T-helper 1 cell (primary cell): Measurements from ENCODE around the gene UGT2B10.
"Not testable (repeated sequence)": the region's sequence is repeated elsewhere in the genome, so short reads cannot be mapped to it uniquely, and the experiment has no call there.

Experiments used
- DNase-seq, 5 donors: peaks; one replicate each; pipeline ENCODE4 v3.0.0-alpha.2; 2012 to 2020
- total RNA-seq, 4 donors: gene quantifications; one replicate each; lab custom pipeline; 2026; lab: John Stamatoyannopoulos, UW

The UGT2B10 gene
- 0 reads per million in 4 donors for total RNA-seq

DNA sequence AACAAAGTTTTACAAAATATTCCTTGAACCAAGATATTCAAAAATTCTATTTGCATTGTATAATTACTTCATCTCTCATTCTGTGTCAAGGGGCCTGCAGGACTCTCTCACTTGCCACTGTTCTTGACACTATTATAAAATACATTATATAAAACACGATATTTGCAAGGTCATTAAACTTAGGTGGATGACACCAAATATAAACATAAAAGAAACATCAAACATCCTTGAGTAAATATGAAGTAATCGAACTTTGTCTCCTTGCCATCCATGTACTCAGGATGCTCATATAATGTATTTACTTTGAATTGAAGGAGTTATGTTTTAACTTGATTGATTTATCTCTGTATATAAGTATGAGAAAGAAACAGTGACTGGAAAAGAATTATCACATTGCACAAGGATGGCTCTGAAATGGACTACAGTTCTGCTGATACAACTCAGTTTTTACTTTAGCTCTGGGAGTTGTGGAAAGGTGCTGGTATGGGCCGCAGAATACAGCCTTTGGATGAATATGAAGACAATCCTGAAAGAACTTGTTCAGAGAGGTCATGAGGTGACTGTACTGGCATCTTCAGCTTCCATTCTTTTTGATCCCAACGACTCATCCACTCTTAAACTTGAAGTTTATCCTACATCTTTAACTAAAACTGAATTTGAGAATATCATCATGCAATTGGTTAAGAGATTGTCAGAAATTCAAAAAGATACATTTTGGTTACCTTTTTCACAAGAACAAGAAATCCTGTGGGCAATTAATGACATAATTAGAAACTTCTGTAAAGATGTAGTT, at the start of gene UGT2B10:
Gene UGT2B10, plus strand, starts transcription at position 378 of the 793 bp plus-strand sequence. Its CDS starts 26 bp downstream, at position 404.
- not testable (repeated sequence) for DNase-seq

DNA sequence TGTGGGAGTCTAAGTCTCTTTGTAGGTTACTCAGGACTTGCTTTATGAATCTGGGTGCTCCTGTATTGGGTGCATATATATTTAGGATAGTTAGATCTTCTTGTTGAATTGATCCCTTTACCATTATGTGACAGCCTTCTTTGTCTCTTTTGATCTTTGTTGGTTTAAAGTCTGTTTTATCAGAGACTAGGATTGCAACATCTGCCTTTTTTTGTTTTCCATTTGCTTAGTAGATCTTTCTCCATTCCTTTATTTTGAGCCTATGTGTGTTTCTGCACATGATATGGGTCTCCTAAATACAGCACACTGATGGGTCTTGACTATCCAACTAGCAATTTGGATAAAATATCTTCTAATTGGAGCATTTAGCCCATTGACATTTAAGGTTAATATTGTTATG, 44.0 kb upstream of the UGT2B10 start:
- not testable (repeated sequence) for DNase-seq

DNA sequence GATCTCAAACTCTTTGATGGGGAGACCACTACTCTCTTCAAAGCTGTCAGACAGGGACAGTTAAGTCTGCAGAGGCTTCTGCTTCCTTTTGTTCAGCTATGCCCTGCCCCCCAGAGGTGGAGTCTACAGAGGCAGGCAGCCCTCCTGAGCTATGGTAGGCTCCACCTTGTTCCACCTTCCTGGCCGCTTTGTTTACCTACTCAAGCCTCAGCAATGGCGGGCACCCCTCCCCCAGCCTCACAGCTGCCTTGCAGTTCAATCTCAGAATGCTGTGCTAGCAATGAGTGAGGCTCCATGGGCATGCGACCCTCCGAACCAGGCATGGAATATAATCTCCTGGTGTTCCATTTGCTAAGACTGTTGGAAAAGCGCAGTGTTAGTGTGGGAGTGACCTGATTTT, 42.1 kb upstream of the UGT2B10 start:
- no peak for DNase-seq

DNA sequence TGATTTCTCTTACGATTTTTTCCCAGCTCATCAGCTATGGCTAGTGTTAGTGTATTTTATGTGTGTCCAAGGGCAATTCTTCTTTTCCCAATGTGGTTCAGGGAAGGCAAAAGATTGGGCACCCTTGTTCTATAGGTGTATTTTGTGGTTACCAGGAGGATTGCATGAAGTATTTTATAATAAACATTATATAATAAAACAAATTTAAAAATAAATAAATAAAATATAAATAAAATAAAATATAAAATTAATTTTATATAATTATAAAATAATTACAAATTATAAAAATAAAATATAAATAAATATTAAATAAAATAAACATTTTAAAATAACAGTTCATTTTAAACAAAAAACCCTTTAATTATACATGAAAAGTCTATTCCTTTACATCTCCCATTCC, 35.6 kb upstream of the UGT2B10 start:
- DNase-seq, result no peak

DNA sequence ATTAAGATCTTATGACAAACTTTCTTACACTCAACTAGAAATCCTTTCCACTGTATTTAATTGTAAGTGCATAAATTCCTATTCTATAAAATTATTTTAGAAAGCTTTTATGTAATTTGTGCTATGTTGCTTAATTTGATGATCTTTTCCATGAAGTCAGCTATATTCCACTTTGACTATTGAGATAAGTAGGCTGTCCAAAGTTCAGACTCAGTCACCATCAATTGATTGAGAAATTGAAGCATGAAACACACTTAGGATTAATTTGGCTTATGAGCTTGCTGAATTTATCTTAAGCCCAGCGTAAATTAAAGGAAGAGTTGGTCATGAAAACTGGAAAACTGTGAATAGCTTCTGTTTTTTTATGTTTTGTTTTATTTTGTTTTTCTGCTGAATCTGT, 18.7 kb upstream of the UGT2B10 start:
- DNase-seq, result no peak

DNA sequence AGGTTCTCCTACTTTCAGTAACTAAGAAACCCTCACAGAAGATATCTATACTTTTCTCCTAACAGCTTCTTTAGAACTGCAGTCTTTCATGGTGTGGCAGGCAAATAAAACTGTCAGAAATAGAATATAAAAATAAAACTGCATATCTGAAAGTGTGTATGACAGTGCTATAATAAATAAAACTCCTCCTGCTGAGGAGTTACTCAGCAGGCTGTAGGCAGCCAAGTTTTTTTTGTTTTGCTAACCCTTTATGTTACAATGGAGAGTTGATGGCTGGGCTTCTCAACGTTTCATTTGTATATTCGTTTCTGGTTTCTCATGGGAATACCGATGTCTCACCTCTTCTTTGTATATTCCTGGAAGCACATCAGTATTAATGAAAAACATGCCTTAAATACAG, 18.2 kb upstream of the UGT2B10 start:
- no peak for DNase-seq

DNA sequence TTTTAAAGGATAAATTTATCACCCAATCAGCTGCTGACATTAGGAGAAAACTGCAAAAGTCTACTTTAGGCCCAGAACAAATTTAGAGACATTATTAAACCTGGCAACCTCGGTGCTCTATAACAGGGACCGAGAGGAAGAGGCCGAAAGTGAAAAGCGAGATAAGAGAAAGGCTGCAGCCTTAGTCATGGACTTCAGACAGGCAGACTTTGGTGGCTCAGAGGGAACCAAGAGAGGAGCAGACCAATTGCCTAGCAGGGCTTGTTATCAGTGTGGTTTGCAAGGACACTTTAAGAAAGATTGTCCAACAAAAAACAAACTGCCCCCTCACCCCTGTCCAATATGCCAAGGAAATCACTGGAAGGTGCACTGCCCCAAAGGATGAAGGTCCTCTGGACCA, 12.8 kb upstream of the UGT2B10 start:
- DNase-seq, result no peak

DNA sequence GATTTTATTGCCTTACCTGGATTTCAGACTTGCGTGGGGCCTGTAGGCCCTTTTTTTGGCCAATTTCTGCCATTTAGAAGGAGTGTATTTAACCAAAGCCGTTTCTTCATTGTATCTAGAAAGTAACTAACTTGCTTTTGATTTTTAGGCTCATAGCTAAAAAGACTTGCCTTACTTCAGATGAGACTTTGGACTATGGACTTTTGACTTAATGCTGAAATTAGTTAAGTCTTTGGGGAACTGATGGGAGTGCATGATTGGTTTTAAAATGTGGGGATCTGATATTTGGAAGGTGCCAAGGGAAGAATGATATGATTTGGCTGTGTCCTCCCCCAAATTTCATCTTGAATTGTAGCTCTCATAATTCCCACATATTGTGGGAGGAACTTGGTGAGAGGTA, 7.7 kb upstream of the UGT2B10 start:
- DNase-seq, result no peak

DNA sequence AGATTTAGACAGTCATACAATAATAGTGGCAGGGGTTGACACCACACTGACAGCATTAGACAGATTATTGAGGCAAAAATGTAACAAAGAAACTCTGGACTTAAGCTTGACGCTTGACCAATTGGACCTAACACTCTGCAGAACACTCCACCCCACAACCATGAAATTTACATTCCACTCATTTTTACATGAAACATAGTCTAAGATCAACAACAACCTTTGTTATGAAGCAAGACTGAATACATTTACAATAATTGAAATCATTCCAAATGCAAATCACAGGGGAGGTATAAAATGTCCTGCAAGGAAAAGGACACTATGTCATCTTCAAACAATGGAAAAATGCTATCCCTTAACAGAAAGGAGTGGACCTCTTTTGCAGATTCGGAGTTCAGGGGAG, 4.9 kb upstream of the UGT2B10 start:
- no peak for DNase-seq

DNA sequence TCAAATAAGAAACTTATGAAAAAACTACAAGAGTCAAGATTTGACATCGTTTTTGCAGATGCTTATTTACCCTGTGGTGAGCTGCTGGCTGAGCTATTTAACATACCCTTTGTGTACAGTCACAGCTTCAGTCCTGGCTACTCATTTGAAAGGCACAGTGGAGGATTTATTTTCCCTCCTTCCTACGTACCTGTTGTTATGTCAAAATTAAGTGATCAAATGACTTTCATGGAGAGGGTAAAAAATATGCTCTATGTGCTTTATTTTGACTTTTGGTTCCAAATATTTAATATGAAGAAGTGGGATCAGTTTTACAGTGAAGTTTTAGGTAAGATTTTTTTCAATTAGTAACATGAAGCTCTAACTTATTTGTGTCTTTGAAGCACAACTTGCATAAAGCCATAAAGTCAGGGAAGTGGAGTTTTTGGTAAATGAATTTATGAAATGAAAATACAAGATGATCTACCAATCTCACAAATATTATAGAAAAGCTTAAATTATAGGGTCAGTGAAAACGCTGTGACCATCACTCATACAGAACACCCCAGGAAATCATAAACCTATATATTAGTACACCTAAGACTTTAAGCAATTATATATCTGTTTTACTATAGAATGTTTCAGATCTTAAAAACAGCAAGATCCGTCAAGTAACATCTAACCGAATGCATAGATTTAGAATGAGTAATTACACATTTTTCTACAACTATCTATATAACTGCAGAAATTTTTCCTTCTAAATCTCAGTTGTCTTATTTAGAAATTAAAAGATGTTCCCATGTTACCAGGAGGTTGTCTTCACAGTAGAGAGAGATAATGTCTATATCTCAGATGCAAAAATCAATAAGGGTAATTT, 844 bp downstream of the UGT2B10 start:
- DNase-seq, result not testable (repeated sequence)

DNA sequence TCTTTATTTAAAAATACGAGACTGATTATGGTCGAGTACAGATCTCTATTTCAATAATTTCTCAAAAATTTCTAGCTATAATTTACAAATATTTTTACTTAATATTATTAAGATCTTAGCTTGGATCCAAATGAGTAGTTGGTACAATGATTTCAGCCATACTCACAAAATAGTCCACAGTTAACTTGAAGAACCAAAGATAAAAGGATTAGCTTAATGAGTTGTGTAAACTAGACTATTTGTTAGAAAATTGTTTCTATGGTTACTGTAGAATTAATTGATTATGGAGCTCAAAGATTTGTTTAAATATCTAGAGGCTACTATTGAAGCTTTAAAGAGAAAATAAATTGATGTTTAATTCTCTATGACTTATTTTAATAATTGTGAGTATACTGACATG, 1.6 kb downstream of the UGT2B10 start:
- DNase-seq, result no peak

DNA sequence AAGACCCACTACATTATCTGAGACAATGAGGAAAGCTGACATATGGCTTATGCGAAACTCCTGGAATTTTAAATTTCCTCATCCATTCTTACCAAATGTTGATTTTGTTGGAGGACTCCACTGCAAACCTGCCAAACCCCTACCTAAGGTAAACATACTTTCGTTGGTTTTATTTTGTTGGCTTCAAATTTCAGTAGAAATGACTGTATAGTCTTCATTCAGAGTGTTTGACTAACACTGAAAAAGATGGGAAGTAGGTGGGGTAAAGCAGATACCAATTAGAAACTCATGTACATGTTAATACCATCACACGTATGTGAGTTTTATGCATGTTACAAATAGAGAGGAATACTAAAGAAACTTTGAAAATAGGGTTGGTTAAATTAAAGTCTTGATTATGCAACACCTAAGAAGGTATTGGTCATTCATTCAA, 2.3 kb downstream of the UGT2B10 start:
- not testable (repeated sequence) for DNase-seq

DNA sequence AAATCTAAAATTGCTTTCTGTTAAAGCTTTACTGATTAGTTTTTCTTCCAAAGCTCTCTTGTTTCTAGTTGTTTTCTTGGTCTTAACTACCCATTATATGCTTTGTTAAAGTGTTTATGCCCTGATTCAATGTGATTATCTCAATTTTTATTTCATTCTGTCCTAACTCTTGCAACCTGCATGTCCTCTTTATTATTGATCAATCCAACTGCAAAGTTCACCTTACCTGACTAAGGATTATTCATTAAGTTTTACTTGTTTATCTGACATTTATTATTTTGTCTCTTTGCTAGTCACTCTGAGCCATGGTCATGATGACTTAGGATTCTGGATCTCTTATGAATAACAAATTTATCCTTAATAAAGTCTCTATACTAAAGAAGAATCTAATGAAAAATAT, 15.8 kb downstream of the UGT2B10 start:
- no peak for DNase-seq

DNA sequence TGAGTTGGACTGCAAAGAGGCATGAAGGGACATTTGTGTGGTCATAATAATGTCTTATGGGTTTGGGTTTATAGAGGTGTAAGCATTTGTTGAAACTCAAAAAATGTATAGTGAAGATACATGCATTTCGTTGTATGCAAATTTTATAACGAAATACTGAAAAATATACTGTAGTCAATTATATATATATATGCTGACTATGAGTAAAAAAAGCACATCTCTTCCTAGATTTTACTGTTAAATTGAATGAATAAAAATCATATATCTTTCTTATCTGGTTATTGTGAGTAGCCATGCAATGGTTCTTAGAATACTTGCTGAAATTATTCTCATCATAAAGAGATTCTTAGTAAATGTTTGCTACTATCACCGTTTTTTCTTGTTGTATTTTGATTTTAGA, 34.5 kb downstream of the UGT2B10 start:
- no peak for DNase-seq

DNA sequence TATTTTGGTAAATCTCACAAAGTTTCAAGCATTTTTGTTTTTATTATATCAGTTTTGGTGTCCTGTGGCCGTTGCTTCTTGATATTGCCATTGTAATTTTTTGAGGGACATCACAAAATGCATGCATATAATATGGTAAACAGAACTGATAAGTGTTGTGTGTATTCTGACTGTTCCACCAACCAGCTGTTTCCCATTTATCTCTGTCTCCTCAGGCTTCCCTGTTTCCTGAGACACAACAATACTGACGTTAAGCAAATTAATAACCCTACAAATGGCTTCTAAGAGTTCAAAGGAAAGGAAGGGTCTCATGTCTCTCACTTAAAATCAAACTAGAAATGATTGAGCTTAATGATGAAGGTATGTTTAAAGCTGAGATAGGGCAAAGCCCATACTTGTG, 40.0 kb downstream of the UGT2B10 start:
- DNase-seq, result no peak

DNA sequence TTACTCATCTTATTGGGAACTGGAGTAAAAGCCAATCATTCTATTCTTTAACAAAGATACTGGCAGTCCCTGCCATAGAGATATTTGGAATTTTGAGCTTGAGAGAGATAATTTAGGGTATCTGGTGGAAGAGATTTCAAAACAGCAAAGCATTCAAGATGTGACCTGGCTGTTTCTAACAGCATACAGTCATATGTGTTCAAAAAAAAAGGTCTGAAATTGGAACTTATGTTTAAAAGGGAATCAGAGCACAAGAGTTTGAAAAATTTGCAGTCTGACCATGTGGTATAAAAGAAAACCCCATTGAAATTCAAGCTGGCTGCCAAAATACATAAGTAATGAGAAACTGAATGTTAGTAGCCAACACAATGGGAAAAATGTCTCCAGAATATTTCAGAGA, 42.2 kb downstream of the UGT2B10 start:
- no peak for DNase-seq

DNA sequence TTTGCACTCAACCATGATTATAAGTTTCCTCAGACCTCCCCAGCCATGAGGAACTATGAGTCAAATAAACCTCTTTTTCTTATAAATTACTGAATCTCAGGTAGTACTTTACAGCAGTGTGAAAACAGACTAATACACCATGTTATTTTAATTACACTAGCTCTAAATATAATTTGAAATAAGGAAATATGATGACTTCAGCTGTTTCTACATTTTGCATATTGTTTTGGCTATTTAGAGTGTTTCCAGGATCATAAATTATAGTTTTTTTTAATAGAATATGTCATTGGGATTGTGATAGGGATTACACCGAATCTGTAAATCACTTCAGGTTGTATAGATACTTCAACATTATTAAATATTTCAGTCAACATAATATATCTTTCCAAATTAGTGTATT, 43.9 kb downstream of the UGT2B10 start:
- no peak for DNase-seq

DNA sequence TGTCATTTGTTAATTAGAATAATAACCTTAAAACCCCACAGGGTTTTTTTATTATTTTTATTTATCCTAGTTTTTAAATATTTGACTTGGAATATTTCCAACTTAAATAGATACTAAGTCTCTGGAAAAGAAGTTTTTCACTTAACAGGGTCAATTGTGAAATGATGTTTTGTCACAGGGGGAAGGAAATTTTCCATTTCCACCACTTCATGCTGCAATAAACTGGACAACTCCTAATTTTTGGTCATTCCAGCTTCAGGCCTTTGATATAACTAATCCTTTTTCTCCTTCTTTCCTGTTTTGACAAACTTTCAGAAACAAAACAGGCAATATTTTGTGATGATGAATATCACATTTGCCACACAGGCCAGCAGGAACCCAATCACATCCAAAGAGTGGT, 45.3 kb downstream of the UGT2B10 start:
- no peak for DNase-seq

DNA sequence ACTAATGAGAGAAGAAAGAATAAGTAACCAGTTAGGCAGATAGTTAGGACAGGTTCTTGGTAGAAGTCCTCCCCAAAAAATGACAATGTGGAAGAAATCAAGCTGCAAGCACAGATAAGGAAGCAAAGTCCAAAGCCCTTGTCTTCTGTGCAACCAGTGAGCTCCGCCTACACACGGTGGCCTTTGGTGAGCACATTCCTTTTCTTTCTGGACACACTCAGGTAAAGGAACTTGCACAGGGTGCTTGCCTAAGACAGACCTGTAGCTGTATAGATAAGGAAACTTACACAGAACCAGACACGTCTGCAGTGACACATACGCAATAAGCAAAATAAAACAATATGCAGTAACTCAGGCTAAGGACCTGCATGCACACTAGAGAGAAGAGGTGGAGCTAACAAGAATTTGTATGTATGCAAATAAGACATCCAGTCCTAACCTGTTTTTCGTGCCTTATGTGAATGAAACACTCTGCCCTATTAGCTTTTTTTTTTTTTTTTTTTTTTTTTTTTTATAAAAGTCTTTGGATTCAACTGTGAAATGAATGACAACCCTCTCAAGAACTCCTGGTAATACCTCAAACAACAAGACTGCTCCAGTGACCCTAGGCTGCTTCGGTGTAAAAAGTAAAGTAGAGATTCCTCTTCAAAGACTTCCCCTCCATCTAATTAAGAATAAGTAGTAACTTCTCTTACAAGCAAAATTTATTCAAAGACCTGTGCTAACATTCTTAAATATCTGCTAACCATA, 48.8 kb downstream of the UGT2B10 start:
- DNase-seq, result no peak

DNA sequence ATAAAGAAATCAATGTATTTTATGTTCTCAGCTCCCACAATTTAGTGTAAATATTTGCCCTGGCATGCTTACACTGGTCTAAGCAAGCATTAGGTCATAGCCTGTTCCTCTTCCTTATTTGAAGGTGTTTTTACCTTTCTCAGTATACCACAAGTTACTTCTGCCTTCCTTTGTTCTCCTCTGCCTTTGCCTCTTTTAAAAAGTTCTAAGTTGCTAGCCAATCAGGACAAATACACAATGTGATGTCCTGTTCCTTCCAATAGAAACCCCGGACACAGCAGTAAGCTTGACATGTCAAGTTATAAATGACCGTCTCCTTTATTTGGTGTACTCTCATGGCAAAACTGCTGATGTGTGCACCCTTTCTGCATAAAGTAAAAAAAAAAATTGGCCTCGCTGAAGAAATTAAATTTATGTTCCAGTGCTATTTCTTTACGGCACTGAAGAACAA, 49.4 kb downstream of the UGT2B10 start:
- DNase-seq, result no peak

DNA sequence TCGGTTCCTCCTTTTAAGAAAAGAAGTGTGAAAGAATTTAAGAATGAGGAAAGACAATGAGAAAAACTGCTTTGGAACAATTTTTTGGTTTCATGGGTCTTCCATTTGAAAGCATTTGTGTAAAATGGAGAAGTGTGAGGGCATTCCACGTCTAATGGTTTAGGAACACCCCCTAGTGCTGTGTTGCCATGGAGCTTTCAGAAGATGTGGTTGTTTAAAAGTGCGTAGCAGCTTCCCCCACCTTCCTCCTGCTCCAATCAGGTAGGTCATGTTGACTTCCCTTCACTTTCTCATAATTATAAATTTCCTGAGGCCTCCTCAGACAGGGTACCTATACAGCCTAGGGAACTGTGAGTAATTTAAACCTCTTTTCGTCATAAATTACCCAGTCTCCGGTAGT, 50.0 kb downstream of the UGT2B10 start:
- no peak for DNase-seq

DNA sequence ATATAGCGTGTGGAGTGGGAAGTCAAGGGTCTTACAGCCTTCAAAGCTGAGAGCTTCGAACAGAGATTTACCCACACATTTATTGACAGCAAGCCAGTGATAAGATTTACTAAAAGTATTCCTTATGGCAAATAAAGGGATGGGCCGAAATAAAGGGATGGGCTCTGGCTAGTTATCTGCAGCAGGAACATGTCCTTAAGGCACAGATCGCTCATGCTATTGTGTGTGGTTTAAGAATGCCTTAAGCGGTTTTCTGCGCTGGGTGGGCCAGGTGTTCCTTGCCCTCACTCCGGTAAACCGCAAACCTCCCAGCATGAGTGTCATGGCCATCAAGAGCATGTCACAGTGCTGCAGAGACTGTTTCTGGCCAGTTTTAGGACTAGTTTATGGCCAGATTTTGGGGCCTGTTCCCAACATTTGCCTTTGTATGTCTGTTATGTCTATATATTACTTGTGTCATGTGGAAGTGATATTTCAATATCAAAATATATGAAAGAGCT, 53.5 kb downstream of the UGT2B10 start:
- no peak for DNase-seq
